Activated B cell treated with CpG ODN at 0.5 μM for 24 hours (primary cell): ENCODE results near the gene EIF2S2. TPM values are rescaled to one million over a fixed set of nuclear protein-coding genes. Genes with fewer than 3 reads are reported as not detected.

Experiments used
- ATAC-seq: fragments of 200-7000 bp; cut with Tn5 transposase; one replicate; pipeline ENCODE4 v1.10.0; 2021; ENCODE audit warnings: low read depth, mild to moderate bottlenecking, moderate library complexity
- CTCF ChIA-PET: fragments of 350-600 bp; sonication (Branson Sonifier 250); formaldehyde crosslinking; loops from one replicate; lab custom pipeline; 2021; ENCODE audit warnings: antibody characterized with exemption; lab: Charles Lee
- POLR2A ChIA-PET: fragments of 350-600 bp; sonication (Branson Sonifier 250); formaldehyde crosslinking; loops from one replicate; lab custom pipeline; 2021; ENCODE audit warnings: antibody characterized with exemption; lab: Charles Lee
- DNase-seq: peaks from one replicate; pipeline ENCODE4 v3.0.0; 2022
- H3K27ac Mint-ChIP-seq: one replicate; pipeline ENCODE4 v1.8.0; 2020; ENCODE audit warnings: mixed read lengths
- H3K27me3 Mint-ChIP-seq: one replicate; pipeline ENCODE4 v1.8.0; 2021; ENCODE audit warnings: mixed read lengths
- H3K36me3 Mint-ChIP-seq: one replicate; pipeline ENCODE4 v1.8.0; 2021; ENCODE audit warnings: low read depth, mixed read lengths
- H3K4me1 Mint-ChIP-seq: one replicate; pipeline ENCODE4 v1.8.0; 2021; ENCODE audit warnings: mixed read lengths
- H3K4me3 Mint-ChIP-seq: one replicate; pipeline ENCODE4 v1.8.0; 2020; ENCODE audit warnings: mild to moderate bottlenecking, mixed read lengths
- H3K9me3 Mint-ChIP-seq: one replicate; pipeline ENCODE4 v1.8.0; 2020; ENCODE audit warnings: mixed read lengths
- CTCF ChIP-seq: fragments of 200-600 bp; IDR thresholded peaks from one replicate; pipeline ENCODE4 v1.8.0; 2022; ENCODE audit warnings: antibody characterized with exemption, mild to moderate bottlenecking
- intact Hi-C: fragments of 100-400 bp; cut with micrococcal nuclease; formaldehyde crosslinking; loops from one replicate; pipeline ENCODE4 v1.15.1; 2024
- total RNA-seq: library from RNA; stranded (reverse); gene quantifications from 2 replicates; pipeline ENCODE4 v1.2.3, GENCODE V29; 2022

EIF2S2 gene
- total RNA-seq, 1 donor from 2014 or later, result 58.3 TPM

- no peaks in the 10 kb centered on the region for H3K9me3 Mint-ChIP-seq
- TF ChIP-seq CTCF, result peak; percentile 36
- POLR2A ChIA-PET, result interaction anchor here (1.7 kb wide), 1 partner anchor 154 kb away, joined by 5 read pairs; no protein-coding TSS in a partner anchor
- CTCF ChIA-PET, result interaction anchor here (0.6 to 3.6 kb wide), 20 partner anchors 9 to 492 kb away, joined by 3 to 27 read pairs (median 5); partner anchors contain the start of gene ACTL10
- ATAC-seq (peak; percentile 89), DNase-seq (no peak)
- peaks cover 42% of the 10 kb centered on the region for H3K36me3 Mint-ChIP-seq
- peak overlapping the region; percentile 61 for H3K27ac Mint-ChIP-seq
- intact Hi-C loops, result loop anchor here (1.0 to 5.0 kb wide), 9 partner anchors 60 to 612 kb away; partner anchors contain the start of gene ACTL10
- H3K27me3 Mint-ChIP-seq, result no peaks in the 10 kb centered on the region
- H3K4me3 Mint-ChIP-seq, result no peak overlapping the region
- peaks cover 24% of the 10 kb centered on the region for H3K4me1 Mint-ChIP-seq
These were observed 42.5 kb downstream of the EIF2S2 start for GRCh38 chr20:34069341-34070078.

GRCh38 chr20:34068001-34068400, 44.0 kb downstream of the EIF2S2 start:
- DNase-seq (no peak), ATAC-seq (no peak)
- ChIA-PET CTCF (interaction anchor here (0.8 to 3.6 kb wide), 8 partner anchors 9 to 274 kb away, joined by 3 to 27 read pairs (median 7); no protein-coding TSS in a partner anchor), POLR2A (no interaction called here)
- no peak overlapping the region for H3K27ac Mint-ChIP-seq
- peaks cover 33% of the 10 kb centered on the region for H3K36me3 Mint-ChIP-seq
- no peak overlapping the region for H3K4me3 Mint-ChIP-seq
- H3K9me3 Mint-ChIP-seq, result no peaks in the 10 kb centered on the region
- peaks cover 24% of the 10 kb centered on the region for H3K4me1 Mint-ChIP-seq
- no peak for TF ChIP-seq CTCF
- intact Hi-C loops, result no loop called here
- no peaks in the 10 kb centered on the region for H3K27me3 Mint-ChIP-seq

GRCh38 chr20:34066476-34067090, 45.5 kb downstream of the EIF2S2 start:
- Mint-ChIP-seq H3K27ac (no peak overlapping the region), H3K4me3 (no peak overlapping the region), H3K4me1 (peaks cover 27% of the 10 kb centered on the region), H3K27me3 (no peaks in the 10 kb centered on the region), H3K9me3 (no peaks in the 10 kb centered on the region), H3K36me3 (peaks cover 22% of the 10 kb centered on the region)
- DNase-seq (no peak), ATAC-seq (no peak)
- no peak for TF ChIP-seq CTCF
- CTCF ChIA-PET, result no interaction called here
- POLR2A ChIA-PET, result no interaction called here
- intact Hi-C loops, result no loop called here

- Mint-ChIP-seq H3K9me3 (no peaks in the 10 kb centered on the region), H3K4me3 (no peak overlapping the region), H3K36me3 (peaks cover 24% of the 10 kb centered on the region), H3K27ac (no peak overlapping the region), H3K27me3 (no peaks in the 10 kb centered on the region), H3K4me1 (peaks cover 37% of the 10 kb centered on the region)
- DNase-seq, result no peak
- CTCF ChIA-PET, result no interaction called here
- TF ChIP-seq CTCF, result no peak
- no peak for ATAC-seq
- intact Hi-C loops, result no loop called here
- POLR2A ChIA-PET, result interaction anchor here (1.3 kb wide), 1 partner anchor 47 kb away, joined by 3 read pairs; the partner anchor contains the start of gene EIF2S2
These were observed 46.8 kb downstream of the EIF2S2 start for GRCh38 chr20:34065260-34065659.

GRCh38 chr20:34064286-34064685, 47.8 kb downstream of the EIF2S2 start:
- ATAC-seq (no peak), DNase-seq (no peak)
- H3K4me3 Mint-ChIP-seq, result no peak overlapping the region
- intact Hi-C loops, result no loop called here
- ChIA-PET POLR2A (interaction anchor here (1.3 kb wide), 1 partner anchor 48 kb away, joined by 3 read pairs; the partner anchor contains the start of gene EIF2S2), CTCF (no interaction called here)
- H3K9me3 Mint-ChIP-seq, result no peaks in the 10 kb centered on the region
- no peak for TF ChIP-seq CTCF
- H3K4me1 Mint-ChIP-seq, result peaks cover 37% of the 10 kb centered on the region
- peaks cover 32% of the 10 kb centered on the region for H3K36me3 Mint-ChIP-seq
- H3K27me3 Mint-ChIP-seq, result no peaks in the 10 kb centered on the region
- no peak overlapping the region for H3K27ac Mint-ChIP-seq
